Ishikawa (cell line): ENCODE results near the gene WDR70.

Experiments
- CEBPB ChIP-seq: IDR thresholded peaks from 2 replicates; pipeline ENCODE4 v1.6.1; 2012
- CREB1 ChIP-seq: IDR thresholded peaks from 2 replicates; pipeline ENCODE4 v1.6.1; 2012; ENCODE audit warnings: low read depth
- EGR1 ChIP-seq: IDR thresholded peaks from 2 replicates; pipeline ENCODE4 v1.6.1; 2012
- EP300 ChIP-seq: IDR thresholded peaks from 2 replicates; pipeline ENCODE4 v1.6.1; 2012; ENCODE audit warnings: borderline replicate concordance
- FOXM1 ChIP-seq: IDR thresholded peaks from 2 replicates; pipeline ENCODE4 v1.6.1; 2012; ENCODE audit warnings: low read depth, borderline replicate concordance
- MAX ChIP-seq: IDR thresholded peaks from 2 replicates; pipeline ENCODE4 v1.6.1; 2012
- NFIC ChIP-seq: IDR thresholded peaks from 2 replicates; pipeline ENCODE4 v1.6.1; 2012
- RAD21 ChIP-seq: IDR thresholded peaks from 2 replicates; pipeline ENCODE4 v1.6.1; 2012; ENCODE audit warnings: low read depth
- REST ChIP-seq: IDR thresholded peaks from 2 replicates; pipeline ENCODE4 v1.6.1; 2012; ENCODE audit warnings: low read depth, mild to moderate bottlenecking
- TAF1 ChIP-seq: IDR thresholded peaks from 2 replicates; pipeline ENCODE4 v1.6.1; 2012; ENCODE audit warnings: low read depth, mild to moderate bottlenecking
- TCF12 ChIP-seq: IDR thresholded peaks from 2 replicates; pipeline ENCODE4 v1.6.1; 2012; ENCODE audit warnings: low read depth
- TEAD4 ChIP-seq: IDR thresholded peaks from 2 replicates; pipeline ENCODE4 v1.6.1; 2012
- USF1 ChIP-seq: IDR thresholded peaks from 2 replicates; pipeline ENCODE4 v1.6.1; 2012
- YY1 ChIP-seq: IDR thresholded peaks from 2 replicates; pipeline ENCODE4 v1.6.1; 2012; ENCODE audit warnings: low read depth
- ZBTB7A ChIP-seq: IDR thresholded peaks from 2 replicates; pipeline ENCODE4 v1.6.1; 2012; ENCODE audit warnings: low read depth

WDR70 gene

GRCh38 chr5:37660319-37660718 is 281.2 kb downstream of the WDR70 start:
- TF ChIP-seq NFIC (no peak), TCF12 (no peak), MAX (no peak), YY1 (no peak), TEAD4 (no peak), FOXM1 (no peak), EGR1 (no peak), REST (no peak), ZBTB7A (no peak), CEBPB (no peak), USF1 (no peak)

GRCh38 chr5:37661227-37661920 is 282.3 kb downstream of the WDR70 start:
- TF ChIP-seq YY1: no peak
- no peak for TF ChIP-seq NFIC
- no peak for TF ChIP-seq CREB1
- TF ChIP-seq TCF12: no peak
- TF ChIP-seq EP300: no peak

GRCh38 chr5:37661951-37662350 is 282.8 kb downstream of the WDR70 start:
- no peak for TF ChIP-seq TCF12
- no peak for TF ChIP-seq EGR1
- no peak for TF ChIP-seq TAF1
- no peak for TF ChIP-seq RAD21
- TF ChIP-seq USF1: no peak
- TF ChIP-seq EP300: no peak
- TF ChIP-seq REST: no peak
- no peak for TF ChIP-seq MAX
- TF ChIP-seq FOXM1: no peak
- no peak for TF ChIP-seq NFIC
- no peak for TF ChIP-seq CEBPB
- TF ChIP-seq CREB1: no peak
- no peak for TF ChIP-seq YY1
- TF ChIP-seq TEAD4: no peak
- TF ChIP-seq ZBTB7A: no peak

GRCh38 chr5:37662362-37662761 is 283.2 kb downstream of the WDR70 start:
- TF ChIP-seq CREB1 (no peak), TEAD4 (no peak), TAF1 (no peak), FOXM1 (no peak), TCF12 (no peak), USF1 (no peak), MAX (no peak), RAD21 (no peak), EP300 (no peak), EGR1 (no peak), CEBPB (no peak), YY1 (no peak), ZBTB7A (no peak), REST (no peak)
